HCT116 (cell line): ENCODE results near the gene MAS1.

Experiments
- CEBPB ChIP-seq: IDR thresholded peaks from 2 replicates; pipeline ENCODE4 v1.6.1; 2012; ENCODE audit warnings: low read depth
- CTCF ChIP-seq, 3 experiments: fragments of 200-600 bp in 1 of 3; sonication (generic) in 1 of 3; IDR thresholded peaks in 2 of 3; conservative IDR thresholded peaks in 1 of 3; 2 replicates each; pipeline ENCODE4 v1.5.1; 2012 to 2017; ENCODE audit warnings: low read depth in 2 of 3, low read length in 2 of 3, antibody characterized with exemption in 1 of 3, borderline replicate concordance in 1 of 3, control low read depth in 1 of 3, mild to moderate bottlenecking in 1 of 3, mixed read lengths in 1 of 3, mixed run types in 1 of 3, moderate library complexity in 1 of 3; ENCODE audit not compliant: insufficient read depth in 1 of 3
- EGR1 ChIP-seq: IDR thresholded peaks from 2 replicates; pipeline ENCODE4 v1.6.1; 2012; ENCODE audit warnings: low read depth
- POLR2A ChIP-seq: IDR thresholded peaks from 2 replicates; pipeline ENCODE4 v1.7.0; 2011; ENCODE audit warnings: borderline replicate concordance; ENCODE audit not compliant: insufficient read depth, insufficient read length; ENCODE audit errors: extremely low read depth
- POLR2AphosphoS5 ChIP-seq: IDR thresholded peaks from 2 replicates; pipeline ENCODE4 v1.6.1; 2011; ENCODE audit warnings: mild to moderate bottlenecking, low read depth, low read length, moderate library complexity
- YY1 ChIP-seq: IDR thresholded peaks from 2 replicates; pipeline ENCODE4 v1.6.1; 2011; ENCODE audit warnings: low read length, low read depth, moderate library complexity, mild to moderate bottlenecking; ENCODE audit not compliant: insufficient replicate concordance; ENCODE audit errors: extremely low read depth
- TF ChIP-seq, protein P1 (sequence below): IDR thresholded peaks from 2 replicates; pipeline ENCODE4 v1.6.1; 2011; ENCODE audit warnings: mild to moderate bottlenecking, low read length, moderate library complexity; ENCODE audit not compliant: insufficient replicate concordance; ENCODE audit errors: extremely low read depth
- TF ChIP-seq, protein P2 (sequence below): IDR thresholded peaks from 2 replicates; pipeline ENCODE4 v1.6.1; 2012

DNA sequence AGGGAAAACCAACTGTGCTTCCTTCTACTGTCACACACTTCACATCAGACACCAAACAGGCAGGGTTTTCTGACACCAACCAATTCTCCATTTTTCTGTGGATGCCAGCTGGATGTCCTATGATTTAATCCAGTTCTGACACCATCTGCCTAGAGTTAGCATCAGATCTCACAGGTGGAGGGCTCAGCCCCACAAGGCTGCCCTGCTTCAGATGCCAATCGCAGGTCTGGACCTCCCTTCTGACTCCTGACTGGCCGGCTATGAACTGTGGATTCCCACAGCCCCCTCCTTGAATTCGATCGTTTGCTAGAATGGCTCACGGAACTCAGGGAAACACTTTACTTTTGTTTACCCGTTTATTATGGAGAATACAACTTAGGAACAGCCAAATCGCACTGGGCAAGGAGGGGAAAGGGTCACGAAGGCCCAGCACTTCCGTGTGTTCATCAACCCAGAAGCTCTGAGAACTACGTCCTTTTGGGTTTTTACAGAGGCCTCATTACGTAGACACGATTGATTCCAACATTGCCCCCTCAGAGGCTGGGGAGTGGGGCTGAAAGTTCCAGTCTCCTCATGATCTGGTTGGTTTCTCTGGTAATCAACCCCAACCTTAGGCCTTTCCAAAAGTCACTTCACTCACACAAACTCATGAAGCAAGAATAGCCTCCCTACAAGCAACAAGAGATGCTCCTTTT lies 25.4 kb upstream of the MAS1 start:
- TF ChIP-seq CTCF (IDR thresholded peaks at IDR 0.05 in 2 of 3, conservative IDR thresholded peaks at IDR 0.05 in 1 of 3; ENCODE audit: borderline replicate concordance in 1 of 3, insufficient read depth in 1 of 3, low read depth in 2 of 3, low read length in 2 of 3) (no peak), EGR1 (no peak), POLR2AphosphoS5 (no peak), POLR2A (no peak), CEBPB (no peak), YY1 (no peak)
- TF ChIP-seq, protein P1, sequence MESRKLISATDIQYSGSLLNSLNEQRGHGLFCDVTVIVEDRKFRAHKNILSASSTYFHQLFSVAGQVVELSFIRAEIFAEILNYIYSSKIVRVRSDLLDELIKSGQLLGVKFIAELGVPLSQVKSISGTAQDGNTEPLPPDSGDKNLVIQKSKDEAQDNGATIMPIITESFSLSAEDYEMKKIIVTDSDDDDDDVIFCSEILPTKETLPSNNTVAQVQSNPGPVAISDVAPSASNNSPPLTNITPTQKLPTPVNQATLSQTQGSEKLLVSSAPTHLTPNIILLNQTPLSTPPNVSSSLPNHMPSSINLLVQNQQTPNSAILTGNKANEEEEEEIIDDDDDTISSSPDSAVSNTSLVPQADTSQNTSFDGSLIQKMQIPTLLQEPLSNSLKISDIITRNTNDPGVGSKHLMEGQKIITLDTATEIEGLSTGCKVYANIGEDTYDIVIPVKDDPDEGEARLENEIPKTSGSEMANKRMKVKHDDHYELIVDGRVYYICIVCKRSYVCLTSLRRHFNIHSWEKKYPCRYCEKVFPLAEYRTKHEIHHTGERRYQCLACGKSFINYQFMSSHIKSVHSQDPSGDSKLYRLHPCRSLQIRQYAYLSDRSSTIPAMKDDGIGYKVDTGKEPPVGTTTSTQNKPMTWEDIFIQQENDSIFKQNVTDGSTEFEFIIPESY, result no peak
- TF ChIP-seq, protein P2, sequence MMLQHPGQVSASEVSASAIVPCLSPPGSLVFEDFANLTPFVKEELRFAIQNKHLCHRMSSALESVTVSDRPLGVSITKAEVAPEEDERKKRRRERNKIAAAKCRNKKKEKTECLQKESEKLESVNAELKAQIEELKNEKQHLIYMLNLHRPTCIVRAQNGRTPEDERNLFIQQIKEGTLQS, result no peak
